Measurements from ENCODE around the gene RB1. TPM values are rescaled to one million over a fixed set of nuclear protein-coding genes. Genes with fewer than 3 reads are reported as not detected.

Gene RB1
- total RNA-seq, 1 experiment from 2014 or later: 18.8 TPM

DNA sequence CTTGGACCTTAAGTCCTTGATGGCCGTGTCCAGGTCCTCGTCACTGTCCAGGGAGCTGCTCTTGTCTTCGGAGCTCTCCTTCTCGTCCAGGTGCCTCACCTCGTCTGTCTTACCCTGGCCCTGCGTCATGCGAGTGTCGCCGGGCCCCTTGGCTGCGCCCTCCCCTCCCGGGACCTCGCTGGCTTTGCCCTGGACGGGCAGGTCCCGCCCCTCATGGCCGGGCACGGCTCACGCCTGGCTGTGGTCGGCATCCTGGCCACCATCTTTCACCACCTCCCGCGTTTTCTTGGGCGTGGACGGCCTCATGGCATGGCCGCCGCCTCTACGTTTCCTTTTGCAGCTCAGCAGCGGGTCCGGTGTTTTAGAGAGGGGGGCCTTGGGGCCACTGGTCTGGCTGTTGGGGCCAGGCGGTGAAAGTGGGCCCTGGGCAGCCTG lies 14.8 kb downstream of the RB1 start (continued):
- no peak for TF ChIP-seq STAT6 (CRISPR knock-in tag; conservative IDR thresholded peaks at IDR 0.05; ENCODE audit: low read depth)

GRCh38 chr13:48318821-48319511 lies 15.4 kb downstream of the RB1 start:
- Mint-ChIP-seq H3K27me3 (ENCODE audit: low read depth) (no peaks in the 10 kb centered on the region), H3K36me3 (peaks cover 32% of the 10 kb centered on the region), H3K9me3 (peaks cover 32% of the 10 kb centered on the region), H3K4me1 (peaks cover 3% of the 10 kb centered on the region; the same call in 1 of the 2 replicates), H3K27ac (no peak overlapping the region), H3K4me3 (no peak overlapping the region)
- DNase-seq (ENCODE audit: low spot score) (no peak), ATAC-seq (no peak)
- ChIA-PET CTCF (interaction anchor here (1.0 to 1.5 kb wide), 2 partner anchors 213 to 261 kb away, joined by 3 to 4 read pairs; no protein-coding TSS in a partner anchor), POLR2A (no interaction called here)
- TF ChIP-seq PREB (CRISPR knock-in tag; IDR thresholded peaks at IDR 0.05; ENCODE audit: borderline replicate concordance): no peak

GRCh38 chr13:48319531-48320398 lies 16.2 kb downstream of the RB1 start:
- Mint-ChIP-seq H3K4me3 (no peak overlapping the region), H3K4me1 (peaks cover 3% of the 10 kb centered on the region; the same call in 1 of the 2 replicates), H3K27ac (no peak overlapping the region), H3K36me3 (peaks cover 28% of the 10 kb centered on the region), H3K9me3 (peaks cover 30% of the 10 kb centered on the region), H3K27me3 (ENCODE audit: low read depth) (no peaks in the 10 kb centered on the region)
- no peak for DNase-seq (ENCODE audit: low spot score)
- ATAC-seq: no peak
- ChIA-PET POLR2A (no interaction called here), CTCF (interaction anchor here (1.0 to 1.5 kb wide), 2 partner anchors 213 to 260 kb away, joined by 3 to 4 read pairs; no protein-coding TSS in a partner anchor)
- TF ChIP-seq, protein P1, sequence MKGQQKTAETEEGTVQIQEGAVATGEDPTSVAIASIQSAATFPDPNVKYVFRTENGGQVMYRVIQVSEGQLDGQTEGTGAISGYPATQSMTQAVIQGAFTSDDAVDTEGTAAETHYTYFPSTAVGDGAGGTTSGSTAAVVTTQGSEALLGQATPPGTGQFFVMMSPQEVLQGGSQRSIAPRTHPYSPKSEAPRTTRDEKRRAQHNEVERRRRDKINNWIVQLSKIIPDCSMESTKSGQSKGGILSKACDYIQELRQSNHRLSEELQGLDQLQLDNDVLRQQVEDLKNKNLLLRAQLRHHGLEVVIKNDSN (CRISPR knock-in tag; IDR thresholded peaks at IDR 0.05): no peak
- no peak for TF ChIP-seq MXD4 (CRISPR knock-in tag; IDR thresholded peaks at IDR 0.05; ENCODE audit: borderline replicate concordance)
- no peak for TF ChIP-seq FOXK1 (CRISPR knock-in tag; IDR thresholded peaks at IDR 0.05)
- no peak for TF ChIP-seq ZNF232 (CRISPR knock-in tag; IDR thresholded peaks at IDR 0.05)
- no peak for TF ChIP-seq ZNF671 (CRISPR knock-in tag; IDR thresholded peaks at IDR 0.05)
- no peak for TF ChIP-seq MYBL2 (CRISPR knock-in tag; IDR thresholded peaks at IDR 0.05)
- TF ChIP-seq CREM (CRISPR knock-in tag; IDR thresholded peaks at IDR 0.05): no peak
- TF ChIP-seq ZNF281 (CRISPR knock-in tag; IDR thresholded peaks at IDR 0.05): no peak
- TF ChIP-seq JAZF1 (CRISPR knock-in tag; IDR thresholded peaks at IDR 0.05): no peak
- no peak for TF ChIP-seq CREB1 (CRISPR knock-in tag; IDR thresholded peaks at IDR 0.05)
- no peak for TF ChIP-seq NFATC4 (CRISPR knock-in tag; IDR thresholded peaks at IDR 0.05)
- TF ChIP-seq ZSCAN18 (CRISPR knock-in tag; IDR thresholded peaks at IDR 0.05): no peak
- no peak for TF ChIP-seq NR2C2 (CRISPR knock-in tag; IDR thresholded peaks at IDR 0.05)
- TF ChIP-seq ARID4B (CRISPR knock-in tag; IDR thresholded peaks at IDR 0.05; ENCODE audit: borderline replicate concordance): no peak
- no peak for TF ChIP-seq JUN (CRISPR knock-in tag; IDR thresholded peaks at IDR 0.05)
- TF ChIP-seq NFYB (CRISPR knock-in tag; conservative IDR thresholded peaks at IDR 0.05; ENCODE audit: low read depth): no peak
